ENCODE measurements around the gene THUMPD3.

The THUMPD3 gene

GRCh38 chr3:9414826-9415225 lies 52.0 kb downstream of the THUMPD3 start:
- Histone ChIP-seq H3K9me3 (ENCODE audit: low read depth, low read length) (no peaks in the 10 kb centered on the region; the same call in 1 of the 2 replicates), H3K36me3 (ENCODE audit: insufficient read depth, low read length) (peaks cover 5% of the 10 kb centered on the region; the same call in 1 of the 2 replicates), H3K27ac (no peak overlapping the region; the same call in 1 of the 2 replicates), H3K9ac (ENCODE audit: insufficient read length) (no peak overlapping the region), H3K4me3 (no peak overlapping the region)
- DNase-seq (ENCODE audit: low read depth, low spot score), result no peak
- no peak for TF ChIP-seq POLR2AphosphoS5 (IDR thresholded peaks at IDR 0.05; ENCODE audit: borderline replicate concordance, low read depth, low read length)
- TF ChIP-seq EZH2 (IDR thresholded peaks at IDR 0.05), result no peak
- TF ChIP-seq FOXP2 (optimal IDR thresholded peaks at IDR 0.05; ENCODE audit: control extremely low read depth, extremely low read length, insufficient read depth), result no peak

- Histone ChIP-seq H3K27ac (peak overlapping the region; percentile 50; the same call in 1 of the 2 replicates), H3K9ac (ENCODE audit: insufficient read length) (no peak overlapping the region), H3K9me3 (ENCODE audit: low read depth, low read length) (no peaks in the 10 kb centered on the region), H3K36me3 (ENCODE audit: insufficient read depth, low read length) (no peaks in the 10 kb centered on the region; the same call in 1 of the 2 replicates), H3K4me3 (no peak overlapping the region)
- TF ChIP-seq FOXP2 (optimal IDR thresholded peaks at IDR 0.05; ENCODE audit: control extremely low read depth, extremely low read length, insufficient read depth) (no peak), EZH2 (IDR thresholded peaks at IDR 0.05) (no peak), POLR2AphosphoS5 (IDR thresholded peaks at IDR 0.05; ENCODE audit: borderline replicate concordance, low read depth, low read length) (no peak)
- DNase-seq (ENCODE audit: low read depth, low spot score), result no peak
Measured at GRCh38 chr3:9415485-9416138, 52.8 kb downstream of the THUMPD3 start.

- no peak overlapping the region for H3K9ac ChIP-seq (ENCODE audit: insufficient read length)
- no peak for TF ChIP-seq FOXP2 (optimal IDR thresholded peaks at IDR 0.05; ENCODE audit: control extremely low read depth, extremely low read length, insufficient read depth)
- TF ChIP-seq EZH2 (IDR thresholded peaks at IDR 0.05), result no peak
- TF ChIP-seq POLR2AphosphoS5 (IDR thresholded peaks at IDR 0.05; ENCODE audit: borderline replicate concordance, low read depth, low read length), result no peak
- H3K4me3 ChIP-seq, result no peak overlapping the region
- no peak for DNase-seq (ENCODE audit: low read depth, low spot score)
- no peaks in the 10 kb centered on the region for H3K9me3 ChIP-seq (ENCODE audit: low read depth, low read length)
- no peaks in the 10 kb centered on the region; the same call in 1 of the 2 replicates for H3K36me3 ChIP-seq (ENCODE audit: insufficient read depth, low read length)
- H3K27ac ChIP-seq, result peak overlapping the region; percentile 50; the same call in 1 of the 2 replicates
Measured at GRCh38 chr3:9416139-9416780, 53.4 kb downstream of the THUMPD3 start.

- H3K9ac ChIP-seq (ENCODE audit: insufficient read length), result peak overlapping the region; percentile 70
- no peak for TF ChIP-seq FOXP2 (optimal IDR thresholded peaks at IDR 0.05; ENCODE audit: control extremely low read depth, extremely low read length, insufficient read depth)
- no peak for TF ChIP-seq POLR2AphosphoS5 (IDR thresholded peaks at IDR 0.05; ENCODE audit: borderline replicate concordance, low read depth, low read length)
- no peak for TF ChIP-seq EZH2 (IDR thresholded peaks at IDR 0.05)
Measured at GRCh38 chr3:9420850-9421549, 58.1 kb downstream of the THUMPD3 start.

GRCh38 chr3:9422712-9423424 lies 60.0 kb downstream of the THUMPD3 start:
- DNase-seq (ENCODE audit: low read depth, low spot score), result peak; percentile 48

More at GRCh38 chr3:9420850-9421549, 58.1 kb downstream of the THUMPD3 start:
- Histone ChIP-seq H3K4me3 (no peak overlapping the region), H3K27ac (peak overlapping the region; percentile 97), H3K9me3 (ENCODE audit: low read depth, low read length) (no peaks in the 10 kb centered on the region), H3K36me3 (ENCODE audit: insufficient read depth, low read length) (peaks cover 11% of the 10 kb centered on the region)
- no peak for DNase-seq (ENCODE audit: low read depth, low spot score)

GRCh38 chr3:9428411-9428810 lies 65.6 kb downstream of the THUMPD3 start:
- Histone ChIP-seq H3K36me3 (ENCODE audit: insufficient read depth, low read length) (peaks cover 74% of the 10 kb centered on the region), H3K4me3 (no peak overlapping the region), H3K27ac (no peak overlapping the region), H3K9ac (ENCODE audit: insufficient read length) (no peak overlapping the region), H3K9me3 (ENCODE audit: low read depth, low read length) (no peaks in the 10 kb centered on the region)
- no peak for TF ChIP-seq EZH2 (IDR thresholded peaks at IDR 0.05)
- TF ChIP-seq POLR2AphosphoS5 (IDR thresholded peaks at IDR 0.05; ENCODE audit: borderline replicate concordance, low read depth, low read length), result no peak
- no peak for TF ChIP-seq FOXP2 (optimal IDR thresholded peaks at IDR 0.05; ENCODE audit: control extremely low read depth, extremely low read length, insufficient read depth)
- DNase-seq (ENCODE audit: low read depth, low spot score), result no peak

More at GRCh38 chr3:9422712-9423424, 60.0 kb downstream of the THUMPD3 start:
- Histone ChIP-seq H3K4me3 (peak overlapping the region; percentile 21), H3K27ac (peak overlapping the region; percentile 97), H3K9me3 (ENCODE audit: low read depth, low read length) (no peaks in the 10 kb centered on the region), H3K36me3 (ENCODE audit: insufficient read depth, low read length) (peaks cover 24% of the 10 kb centered on the region), H3K9ac (ENCODE audit: insufficient read length) (peak overlapping the region; percentile 70)
- no peak for TF ChIP-seq POLR2AphosphoS5 (IDR thresholded peaks at IDR 0.05; ENCODE audit: borderline replicate concordance, low read depth, low read length)
- TF ChIP-seq EZH2 (IDR thresholded peaks at IDR 0.05), result no peak
- no peak for TF ChIP-seq FOXP2 (optimal IDR thresholded peaks at IDR 0.05; ENCODE audit: control extremely low read depth, extremely low read length, insufficient read depth)

GRCh38 chr3:9430733-9431132 lies 67.9 kb downstream of the THUMPD3 start:
- peaks cover 90% of the 10 kb centered on the region for H3K36me3 ChIP-seq (ENCODE audit: insufficient read depth, low read length)
- H3K27ac ChIP-seq, result no peak overlapping the region
- no peak overlapping the region for H3K9ac ChIP-seq (ENCODE audit: insufficient read length)
- no peak overlapping the region for H3K4me3 ChIP-seq
- DNase-seq (ENCODE audit: low read depth, low spot score), result no peak
- TF ChIP-seq FOXP2 (optimal IDR thresholded peaks at IDR 0.05; ENCODE audit: control extremely low read depth, extremely low read length, insufficient read depth) (no peak), EZH2 (IDR thresholded peaks at IDR 0.05) (no peak), POLR2AphosphoS5 (IDR thresholded peaks at IDR 0.05; ENCODE audit: borderline replicate concordance, low read depth, low read length) (no peak)
- H3K9me3 ChIP-seq (ENCODE audit: low read depth, low read length), result no peaks in the 10 kb centered on the region
